ENCODE data around the gene TCF12. TPM values are rescaled to one million over a fixed set of nuclear protein-coding genes. Genes with fewer than 3 reads are reported as not detected.
A peak's percentile ranks its signal among the peaks of the same experiment; 100 is the strongest.

The TCF12 gene
- total RNA-seq, 6 experiments from 2014 or later, result 106 to 200 (median 149) TPM

GRCh38 chr15:57108296-57108695, 189.9 kb downstream of the TCF12 start:
- Mint-ChIP-seq H3K4me1 (ENCODE audit: low read depth) (peaks cover 6% of the 10 kb centered on the region; the same call in 1 of the 2 replicates), H3K27ac (no peak overlapping the region), H3K4me3 (no peak overlapping the region), H3K36me3 (ENCODE audit: low read depth) (peaks cover 11% of the 10 kb centered on the region; the same call in 1 of the 2 replicates), H3K27me3 (ENCODE audit: insufficient read depth) (no peaks in the 10 kb centered on the region; the same call in 1 of the 2 replicates), H3K9me3 (no peaks in the 10 kb centered on the region)
- TF ChIP-seq CTCF (IDR thresholded peaks at IDR 0.05), result no peak
- DNase-seq, result no peak

DNA sequence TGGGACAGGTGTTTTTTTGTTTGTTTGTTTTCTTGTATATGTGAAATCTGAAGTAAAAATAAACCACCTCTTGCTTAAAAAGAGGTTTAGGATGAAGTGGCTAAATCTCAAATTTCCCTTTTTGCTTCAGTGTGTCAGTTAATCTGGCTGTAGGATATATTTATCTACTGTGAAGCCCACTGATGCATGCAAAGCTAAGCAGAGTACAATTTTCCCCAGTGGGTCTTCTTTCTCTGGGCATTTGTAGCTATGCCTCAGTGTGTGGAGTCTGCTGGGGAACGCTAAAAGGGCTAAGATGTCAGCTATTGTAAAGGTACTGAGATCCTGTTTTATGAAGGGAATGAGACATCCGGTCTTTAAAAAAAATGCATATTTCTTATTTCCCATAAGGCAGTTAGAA, 190.6 kb downstream of the TCF12 start:
- no peaks in the 10 kb centered on the region for H3K9me3 Mint-ChIP-seq
- DNase-seq, result no peak
- peaks cover 11% of the 10 kb centered on the region; the same call in 1 of the 2 replicates for H3K36me3 Mint-ChIP-seq (ENCODE audit: low read depth)
- H3K27me3 Mint-ChIP-seq (ENCODE audit: insufficient read depth), result no peaks in the 10 kb centered on the region; the same call in 1 of the 2 replicates
- no peak for TF ChIP-seq CTCF (IDR thresholded peaks at IDR 0.05)
- peaks cover 7% of the 10 kb centered on the region for H3K4me1 Mint-ChIP-seq (ENCODE audit: low read depth)
- no peak overlapping the region for H3K27ac Mint-ChIP-seq
- H3K4me3 Mint-ChIP-seq, result no peak overlapping the region

DNA sequence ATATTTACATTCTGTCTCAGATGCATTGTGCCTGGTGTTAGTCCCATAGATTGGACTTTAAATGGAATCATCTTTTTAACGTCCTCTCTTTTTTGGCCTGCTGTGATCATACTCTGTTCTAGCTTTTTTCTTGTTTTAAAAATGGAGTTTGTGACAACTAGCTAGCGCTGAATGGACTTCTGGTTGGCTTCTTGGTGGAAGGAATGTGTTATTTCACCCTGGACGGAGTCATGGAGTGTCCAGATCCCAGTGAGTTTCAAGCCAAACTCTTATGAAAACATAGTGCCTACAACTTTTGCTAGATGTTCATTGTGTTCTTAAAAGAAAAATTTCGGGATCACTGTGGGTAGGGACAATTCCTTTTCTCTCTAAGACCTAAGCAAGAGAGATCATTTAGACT, 192.6 kb downstream of the TCF12 start:
- Mint-ChIP-seq H3K27ac (no peak overlapping the region), H3K9me3 (no peaks in the 10 kb centered on the region), H3K4me3 (no peak overlapping the region), H3K36me3 (ENCODE audit: low read depth) (peaks cover 6% of the 10 kb centered on the region; the same call in 1 of the 2 replicates), H3K4me1 (ENCODE audit: low read depth) (peaks cover 12% of the 10 kb centered on the region), H3K27me3 (ENCODE audit: insufficient read depth) (no peaks in the 10 kb centered on the region; the same call in 1 of the 2 replicates)
- DNase-seq, result no peak
- TF ChIP-seq CTCF (IDR thresholded peaks at IDR 0.05), result peak; percentile 51

GRCh38 chr15:57112178-57112577, 193.7 kb downstream of the TCF12 start:
- no peaks in the 10 kb centered on the region; the same call in 1 of the 2 replicates for H3K27me3 Mint-ChIP-seq (ENCODE audit: insufficient read depth)
- DNase-seq, result no peak

DNA sequence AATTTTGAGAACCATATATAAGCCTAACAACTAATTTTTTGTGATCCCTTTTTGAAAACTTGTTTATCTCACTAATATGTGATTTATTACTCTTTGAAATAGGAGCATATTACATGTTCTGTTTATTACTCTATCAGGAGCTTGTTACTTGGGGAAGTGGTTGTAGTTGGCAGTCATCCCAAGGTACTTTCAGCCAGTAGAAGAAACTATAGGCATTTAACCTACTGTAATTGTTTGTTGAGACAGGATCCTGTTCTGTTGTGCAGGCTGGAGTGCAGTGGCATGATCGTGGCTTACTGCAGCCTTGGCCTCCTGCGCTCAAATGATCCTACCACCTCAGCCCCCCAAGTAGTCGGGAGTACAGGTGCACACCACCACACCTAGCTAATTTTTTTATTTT, 195.6 kb downstream of the TCF12 start:
- Mint-ChIP-seq H3K36me3 (ENCODE audit: low read depth) (no peaks in the 10 kb centered on the region), H3K4me3 (no peak overlapping the region), H3K4me1 (ENCODE audit: low read depth) (peaks cover 34% of the 10 kb centered on the region), H3K27me3 (ENCODE audit: insufficient read depth) (no peaks in the 10 kb centered on the region; the same call in 1 of the 2 replicates), H3K9me3 (no peaks in the 10 kb centered on the region), H3K27ac (no peak overlapping the region)
- no peak for DNase-seq
- TF ChIP-seq CTCF (IDR thresholded peaks at IDR 0.05), result no peak

More at GRCh38 chr15:57112178-57112577, 193.7 kb downstream of the TCF12 start:
- no peaks in the 10 kb centered on the region for H3K9me3 Mint-ChIP-seq
- no peak overlapping the region for H3K4me3 Mint-ChIP-seq
- no peaks in the 10 kb centered on the region; the same call in 1 of the 2 replicates for H3K36me3 Mint-ChIP-seq (ENCODE audit: low read depth)
- TF ChIP-seq CTCF (IDR thresholded peaks at IDR 0.05), result no peak
- H3K4me1 Mint-ChIP-seq (ENCODE audit: low read depth), result peaks cover 15% of the 10 kb centered on the region
- no peak overlapping the region for H3K27ac Mint-ChIP-seq

Measured in HFFc6 (cell line).